Esophagus (tissue), 2 donors: ENCODE results near the gene PTPRD. TPM values are rescaled to one million over a fixed set of nuclear protein-coding genes. Genes with fewer than 3 reads are reported as not detected.

Source experiments
- H3K27ac ChIP-seq, 2 donors: one replicate each; pipeline ENCODE4 v1.5.1; 2013; ENCODE audit warnings: low read depth in 2 of 2, mild to moderate bottlenecking in 2 of 2, inconsistent platforms in 1 of 2, low read length in 1 of 2, moderate library complexity in 1 of 2
- H3K27me3 ChIP-seq, 2 donors: one replicate each; pipeline ENCODE4 v1.6.1; 2013; ENCODE audit warnings: low read length in 2 of 2, control low read depth in 1 of 2, mild to moderate bottlenecking in 1 of 2; ENCODE audit not compliant: insufficient read depth in 2 of 2, control insufficient read depth in 1 of 2
- H3K36me3 ChIP-seq, 2 donors: one replicate each; pipeline ENCODE4 v1.6.1; 2013; ENCODE audit warnings: low read length in 1 of 2; ENCODE audit not compliant: control insufficient read depth in 2 of 2, insufficient read depth in 2 of 2
- H3K4me1 ChIP-seq, 2 donors: one replicate each; pipeline ENCODE4 v1.6.1; 2013; ENCODE audit warnings: low read length in 1 of 2; ENCODE audit not compliant: control insufficient read depth in 2 of 2, insufficient read depth in 2 of 2
- H3K4me3 ChIP-seq, 2 donors: one replicate each; pipeline ENCODE4 v1.5.1; 2013; ENCODE audit warnings: low read length in 2 of 2, mild to moderate bottlenecking in 2 of 2, low read depth in 1 of 2, moderate library complexity in 1 of 2
- H3K9me3 ChIP-seq, 2 donors: one replicate each; pipeline ENCODE4 v1.6.1; 2013; ENCODE audit warnings: mild to moderate bottlenecking in 2 of 2, low read depth in 1 of 2, low read length in 1 of 2, moderate library complexity in 1 of 2; ENCODE audit not compliant: control insufficient read depth in 2 of 2, insufficient read depth in 1 of 2
- WGBS, 2 donors: extraction: QIAGEN DNeasy Blood & Tissue Kit; methylation state at CpG; one replicate each; pipeline ENCODE4 v1.1.7; 2013; 5-methylcytosine and 5-hydroxymethylcytosine counted together
- polyA plus RNA-seq, 2 donors: library from polyadenylated mRNA; stranded (reverse); fragments of 200-250 nt; gene quantifications; one replicate each; pipeline ENCODE4 v1.2.3, GENCODE V29; 2013
- donor health status: healthy with polysubstance abuse.
- donor health status: Bipolar disorder and iron deficiency.

The PTPRD gene
- polyA plus RNA-seq, 2 donors: 0.53 to 0.60 TPM

DNA sequence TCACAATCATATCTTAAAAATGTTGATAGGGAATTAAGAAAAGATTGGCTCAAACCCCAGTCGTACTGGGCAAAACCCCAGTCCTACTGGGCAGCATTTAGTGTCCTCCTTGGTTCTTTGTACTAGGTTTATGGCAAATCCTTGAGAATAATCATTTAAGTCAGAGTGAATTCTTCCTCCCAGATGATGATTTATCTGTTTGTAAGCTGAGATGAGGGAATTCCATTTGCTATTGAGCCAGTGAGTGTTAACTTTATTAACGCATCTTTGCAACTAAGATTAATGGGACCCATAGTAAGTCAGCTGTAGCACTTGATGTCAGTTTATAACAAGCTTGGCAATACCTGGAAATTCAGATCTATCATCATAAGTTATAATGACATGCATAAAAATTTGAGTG lies 1991.4 kb downstream of the PTPRD start:
- no peaks in the 10 kb centered on the region for H3K9me3 ChIP-seq
- no peak overlapping the region for H3K27ac ChIP-seq
- no peaks in the 10 kb centered on the region for H3K36me3 ChIP-seq
- 53 to 60% methylated on average over 2 of the region's 2 CpGs for WGBS, 2 donors
- no peaks in the 10 kb centered on the region for H3K4me1 ChIP-seq
- H3K4me3 ChIP-seq: no peak overlapping the region
- no peaks in the 10 kb centered on the region for H3K27me3 ChIP-seq

DNA sequence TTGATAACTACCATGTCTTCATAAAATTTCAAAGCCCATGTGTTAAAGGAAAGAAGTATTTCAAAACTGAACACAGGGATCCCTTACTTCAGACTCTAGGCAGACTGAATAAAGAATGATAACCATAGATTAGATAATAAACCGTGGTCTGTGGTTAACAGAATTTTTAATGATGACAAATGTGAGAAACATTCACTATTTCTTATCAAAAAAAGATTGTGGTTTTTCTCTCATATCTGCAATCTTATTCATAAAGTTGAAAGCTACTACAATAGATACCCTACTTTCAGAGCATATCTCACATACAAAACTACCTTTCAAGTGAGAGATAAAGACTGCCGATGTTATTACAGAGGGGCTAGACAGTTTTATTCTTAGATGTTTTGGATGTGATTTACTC lies 1996.4 kb downstream of the PTPRD start:
- 61 to 71% methylated on average over 2 of the region's 2 CpGs for WGBS, 2 donors
- H3K4me1 ChIP-seq: no peaks in the 10 kb centered on the region

DNA sequence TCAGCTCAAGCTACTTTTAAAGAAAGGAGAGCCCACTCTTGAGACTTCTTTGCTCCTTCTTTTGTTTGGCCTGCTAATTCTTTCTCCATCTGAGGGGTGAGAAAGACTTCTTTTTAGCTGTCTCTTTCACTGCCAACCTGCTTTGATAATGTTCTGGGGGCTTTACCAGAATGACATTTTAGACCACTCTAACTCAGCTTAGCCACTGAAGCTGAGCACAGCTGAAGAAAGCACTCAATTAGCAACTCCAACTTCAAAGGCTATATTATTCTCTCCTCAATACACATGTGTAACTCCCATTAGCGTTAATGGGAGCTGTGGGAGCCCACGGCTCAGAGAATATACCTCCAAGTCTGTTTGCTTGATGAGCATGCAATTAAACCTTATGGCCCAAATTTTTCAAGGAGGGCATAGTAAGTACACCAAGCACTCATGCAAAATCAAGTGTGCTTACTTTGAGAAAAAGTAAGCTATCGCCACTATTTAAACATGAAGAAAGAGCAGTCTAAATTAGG lies 1997.8 kb downstream of the PTPRD start:
- Histone ChIP-seq H3K27ac (no peak overlapping the region), H3K4me3 (no peak overlapping the region), H3K27me3 (no peaks in the 10 kb centered on the region), H3K4me1 (no peaks in the 10 kb centered on the region), H3K9me3 (no peaks in the 10 kb centered on the region), H3K36me3 (no peaks in the 10 kb centered on the region)
- WGBS, 2 donors: 92 to 93% methylated on average over 3 of the region's 3 CpGs

More for the DNA sequence above, 1996.4 kb downstream of the PTPRD start:
- Histone ChIP-seq H3K27me3 (no peaks in the 10 kb centered on the region), H3K27ac (no peak overlapping the region), H3K36me3 (no peaks in the 10 kb centered on the region), H3K9me3 (no peaks in the 10 kb centered on the region), H3K4me3 (no peak overlapping the region)

DNA sequence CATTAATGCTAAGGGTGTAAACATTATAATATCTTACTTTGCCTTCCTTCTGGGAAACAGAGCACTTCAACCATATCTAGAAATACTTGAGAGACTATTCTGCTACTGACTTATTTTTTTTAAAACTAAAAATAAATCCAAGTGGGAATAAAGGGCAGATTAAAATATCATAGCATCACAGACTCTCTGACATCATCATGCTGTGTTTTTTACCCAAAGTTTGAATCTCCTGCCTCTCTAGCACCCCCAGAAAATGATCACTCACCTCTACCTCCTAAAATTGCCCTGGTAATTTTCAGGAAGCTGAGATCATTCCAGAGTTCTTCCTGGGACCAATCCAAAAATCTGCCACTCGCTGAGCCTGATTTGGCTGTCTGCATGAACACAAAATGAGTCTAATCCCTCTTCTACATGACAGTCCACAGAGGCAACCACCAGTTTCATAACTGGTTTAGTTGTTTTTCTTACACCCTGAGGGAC lies 1999.4 kb downstream of the PTPRD start:
- Histone ChIP-seq H3K36me3 (no peaks in the 10 kb centered on the region), H3K4me3 (no peak overlapping the region), H3K4me1 (no peaks in the 10 kb centered on the region), H3K27ac (no peak overlapping the region), H3K27me3 (no peaks in the 10 kb centered on the region), H3K9me3 (no peaks in the 10 kb centered on the region)
- WGBS, 2 donors: 35 to 57% methylated on average over 1 of the region's 1 CpG

DNA sequence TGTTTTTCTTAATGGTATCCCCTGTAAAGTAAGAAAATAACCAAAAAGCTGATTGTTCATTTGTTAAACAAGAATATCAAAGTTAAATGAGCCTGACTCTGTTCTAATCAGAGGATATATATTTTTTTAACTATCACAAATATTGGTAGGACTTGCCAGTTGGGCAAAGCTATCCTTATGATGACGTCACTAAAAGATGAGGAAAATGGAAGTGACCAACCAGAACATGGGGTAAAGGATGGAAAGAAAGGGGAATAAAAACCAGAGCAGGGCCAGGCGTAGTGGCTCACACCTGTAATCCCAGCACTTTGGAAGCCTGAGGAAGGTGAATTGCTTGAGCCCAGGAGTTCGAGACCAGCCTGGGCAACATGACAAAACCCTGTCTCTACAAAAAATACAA lies 2001.6 kb downstream of the PTPRD start:
- 90 to 93% methylated on average over 3 of the region's 3 CpGs for WGBS, 2 donors

DNA sequence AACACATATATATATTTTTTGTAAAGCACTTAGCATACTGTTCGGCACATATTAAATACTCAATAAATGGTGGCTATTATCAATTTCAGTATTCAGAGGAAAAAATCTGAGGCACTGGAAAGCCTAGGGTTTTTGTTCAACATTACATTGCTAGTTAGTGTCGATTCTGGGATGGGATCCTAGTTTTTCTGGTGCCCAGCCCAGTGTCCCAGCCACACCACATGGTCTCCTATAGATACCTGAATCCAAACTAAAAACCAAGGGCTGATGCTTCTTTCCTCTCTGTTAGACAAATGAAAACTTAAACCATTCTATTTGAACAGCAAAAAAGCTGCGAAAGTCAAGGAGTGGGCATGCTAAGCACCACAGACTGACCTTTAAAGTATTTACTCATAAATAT lies 2002.5 kb downstream of the PTPRD start:
- H3K9me3 ChIP-seq: no peaks in the 10 kb centered on the region
- H3K4me1 ChIP-seq: no peaks in the 10 kb centered on the region
- WGBS, 2 donors: 67 to 81% methylated on average over 3 of the region's 3 CpGs
- no peaks in the 10 kb centered on the region for H3K36me3 ChIP-seq
- no peak overlapping the region for H3K4me3 ChIP-seq
- no peak overlapping the region for H3K27ac ChIP-seq
- no peaks in the 10 kb centered on the region for H3K27me3 ChIP-seq

More for the DNA sequence above, 2001.6 kb downstream of the PTPRD start:
- H3K4me1 ChIP-seq: no peaks in the 10 kb centered on the region
- H3K27ac ChIP-seq: no peak overlapping the region
- no peaks in the 10 kb centered on the region for H3K9me3 ChIP-seq
- H3K27me3 ChIP-seq: no peaks in the 10 kb centered on the region
- no peak overlapping the region for H3K4me3 ChIP-seq
- no peaks in the 10 kb centered on the region for H3K36me3 ChIP-seq

DNA sequence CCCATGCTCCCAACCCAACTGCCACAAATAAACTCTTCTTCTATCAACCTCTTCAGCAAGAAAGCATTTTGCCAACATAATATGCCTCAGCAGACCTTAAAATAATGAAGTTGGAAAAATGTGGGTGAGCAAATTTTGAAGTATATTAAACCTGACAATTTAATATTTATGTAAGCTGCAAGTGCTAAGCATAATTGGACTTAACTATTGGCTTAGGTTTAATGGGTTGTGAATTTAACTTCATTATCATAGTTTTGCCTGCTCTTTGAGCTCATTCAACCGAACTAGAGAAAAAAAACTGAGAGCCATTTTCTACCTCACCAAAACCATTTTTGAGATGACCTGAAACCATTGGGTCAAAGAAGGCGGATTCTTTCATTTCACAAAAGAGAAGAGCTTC lies 2007.7 kb downstream of the PTPRD start:
- H3K27me3 ChIP-seq: no peaks in the 10 kb centered on the region
- no peaks in the 10 kb centered on the region for H3K36me3 ChIP-seq
- H3K4me3 ChIP-seq: no peak overlapping the region
- H3K9me3 ChIP-seq: no peaks in the 10 kb centered on the region
- WGBS, 2 donors: 80 to 82% methylated on average over 2 of the region's 2 CpGs
- no peak overlapping the region for H3K27ac ChIP-seq
- H3K4me1 ChIP-seq: no peaks in the 10 kb centered on the region

DNA sequence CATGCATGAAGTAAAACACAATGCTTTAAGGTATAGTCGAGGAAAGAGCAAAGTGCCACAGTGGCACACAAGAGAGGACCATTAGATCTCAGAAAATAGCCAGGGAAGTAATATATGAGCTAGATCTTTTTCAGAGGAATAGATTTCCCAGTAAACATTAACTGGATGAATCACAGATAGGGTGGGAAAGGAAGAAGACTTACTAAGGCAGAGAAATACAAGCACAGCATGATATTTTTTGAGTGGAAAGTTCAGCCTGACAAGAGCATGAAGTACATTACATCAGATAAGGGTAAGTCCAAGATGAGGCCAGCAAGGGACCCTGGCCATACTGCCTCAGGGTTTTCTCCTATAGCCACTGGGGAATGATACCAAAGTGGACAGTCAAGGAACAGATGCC lies 2008.6 kb downstream of the PTPRD start:
- Histone ChIP-seq H3K36me3 (no peaks in the 10 kb centered on the region), H3K27me3 (no peaks in the 10 kb centered on the region), H3K4me3 (no peak overlapping the region), H3K9me3 (no peaks in the 10 kb centered on the region), H3K4me1 (no peaks in the 10 kb centered on the region), H3K27ac (no peak overlapping the region)
- WGBS, 2 donors: 77 to 79% methylated on average over 1 of the region's 1 CpG

DNA sequence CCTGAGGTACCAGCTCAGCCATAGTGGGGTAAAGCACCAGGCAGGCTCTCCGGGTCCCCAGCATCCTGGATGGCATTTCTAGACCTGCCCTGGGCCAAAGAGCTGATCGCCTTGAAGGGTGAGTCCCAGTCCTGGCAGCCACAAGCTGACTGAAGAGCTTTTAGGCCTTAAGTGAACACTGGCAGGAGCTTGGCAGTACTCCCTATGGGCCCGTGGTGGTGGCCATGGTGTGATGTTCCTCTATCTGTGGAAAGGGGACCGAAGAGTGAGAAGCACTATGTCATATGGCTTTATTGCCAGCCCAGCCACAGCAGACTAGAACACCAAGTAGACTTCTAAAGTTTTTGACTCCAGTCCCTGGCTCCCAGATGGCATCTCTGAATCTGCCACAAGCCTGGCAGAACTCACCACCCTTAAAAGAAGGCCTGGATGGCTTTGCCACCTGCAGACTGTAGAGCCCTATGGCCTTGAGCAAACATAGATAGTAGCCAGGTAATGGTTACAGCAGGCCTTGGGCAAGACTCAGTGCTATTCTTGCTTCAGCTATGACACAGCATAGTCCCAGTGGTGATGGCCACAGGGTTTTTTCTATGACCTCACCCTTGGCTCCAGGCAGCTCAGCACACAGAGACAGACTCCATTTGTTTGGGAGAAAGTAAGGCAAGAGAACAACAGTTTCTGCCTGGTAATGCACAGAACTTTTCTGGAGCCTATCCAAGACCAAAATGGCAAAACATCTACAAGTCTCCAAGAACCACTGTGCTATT lies 2011.7 kb downstream of the PTPRD start:
- Histone ChIP-seq H3K36me3 (no peaks in the 10 kb centered on the region), H3K4me3 (no peak overlapping the region), H3K4me1 (no peaks in the 10 kb centered on the region), H3K27ac (no peak overlapping the region), H3K9me3 (no peaks in the 10 kb centered on the region), H3K27me3 (no peaks in the 10 kb centered on the region)
- 89 to 90% methylated on average over 4 of the region's 4 CpGs for WGBS, 2 donors

DNA sequence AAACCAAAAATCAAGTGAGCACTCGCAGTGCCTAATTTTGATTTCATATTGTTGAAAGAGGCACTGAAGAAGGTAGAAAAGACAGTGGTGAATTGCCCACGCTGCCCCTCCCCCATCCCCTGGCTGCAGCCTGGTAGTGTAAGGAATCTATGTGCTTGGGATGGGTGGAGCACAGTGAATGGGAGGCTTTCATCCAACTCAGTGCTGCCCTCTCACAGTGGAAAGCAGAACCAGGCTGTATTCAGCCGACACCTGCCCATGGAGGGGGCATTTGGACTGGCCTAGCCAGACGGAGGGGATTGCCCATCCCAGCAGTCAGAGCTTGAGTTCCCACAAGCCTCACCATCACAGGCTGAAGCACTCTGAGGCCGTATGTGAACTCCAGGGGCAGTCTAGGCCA lies 2012.9 kb downstream of the PTPRD start:
- H3K4me1 ChIP-seq: no peaks in the 10 kb centered on the region
- no peaks in the 10 kb centered on the region for H3K27me3 ChIP-seq
- no peak overlapping the region for H3K27ac ChIP-seq
- no peaks in the 10 kb centered on the region for H3K9me3 ChIP-seq
- no peaks in the 10 kb centered on the region for H3K36me3 ChIP-seq
- H3K4me3 ChIP-seq: no peak overlapping the region
- 91 to 95% methylated on average over 5 of the region's 5 CpGs for WGBS, 2 donors
